ENCODE results near the gene PMPCA.

The PMPCA gene

DNA sequence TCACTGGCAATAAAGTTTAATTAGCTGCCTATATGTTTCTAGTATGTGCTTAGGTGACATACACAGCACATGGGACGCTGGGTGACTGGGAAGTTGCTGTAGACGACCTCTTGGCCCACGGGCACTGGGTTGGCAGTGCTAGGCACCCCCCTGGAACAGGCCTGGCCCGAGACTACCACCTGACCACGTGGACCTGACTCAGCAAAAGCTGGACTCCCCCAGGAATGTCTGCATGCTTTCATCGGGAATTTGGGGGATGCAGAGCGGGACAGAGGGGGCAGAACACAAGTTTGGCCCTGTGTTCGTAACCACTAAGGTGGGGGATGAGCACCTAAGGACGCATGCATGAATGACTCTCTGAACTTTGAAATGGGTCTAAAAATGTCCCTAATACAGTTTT lies 45.8 kb downstream of the PMPCA start:
- DNase-seq (ENCODE audit: low spot score) = no peak

DNA sequence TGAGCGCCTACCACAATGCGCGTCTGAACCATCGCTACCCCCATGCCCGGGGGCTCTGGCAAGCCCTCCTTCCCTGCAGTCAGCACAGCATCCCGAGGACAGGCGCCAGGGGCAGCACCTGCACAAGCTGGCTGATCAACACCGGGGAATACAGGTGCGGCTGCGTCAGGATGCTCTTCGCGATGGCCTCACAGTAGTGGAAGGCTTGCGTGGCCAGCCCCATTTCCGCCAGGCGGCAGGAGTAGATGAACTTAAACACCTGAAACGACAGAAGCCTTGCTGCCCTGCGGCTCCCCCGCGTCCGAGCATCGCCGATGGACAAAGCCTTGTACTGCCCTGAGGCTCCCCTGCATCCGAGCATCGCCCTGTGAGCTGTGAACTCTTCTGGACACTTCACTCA lies 46.9 kb downstream of the PMPCA start:
- DNase-seq (ENCODE audit: low spot score) = no peak

DNA sequence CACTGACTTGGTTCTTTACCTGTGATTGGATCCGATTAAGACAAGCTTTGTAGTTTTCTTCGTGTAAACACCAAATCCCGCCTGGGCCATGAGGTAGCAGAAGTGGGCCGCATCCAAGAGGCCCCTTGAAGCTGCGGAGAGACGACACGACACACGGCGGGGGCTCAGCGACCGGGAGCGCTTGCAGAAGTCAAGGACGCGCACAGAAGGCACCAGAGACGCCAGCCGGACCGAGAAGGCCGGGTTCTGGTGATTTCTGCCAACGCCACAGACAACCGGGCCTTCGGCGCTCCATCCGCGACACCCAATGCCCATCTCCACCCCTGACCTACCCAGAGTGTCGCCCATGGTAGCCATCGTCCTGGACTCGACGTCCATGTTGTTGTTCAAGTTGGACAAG lies 49.0 kb downstream of the PMPCA start:
- DNase-seq (ENCODE audit: low spot score) = no peak

DNA sequence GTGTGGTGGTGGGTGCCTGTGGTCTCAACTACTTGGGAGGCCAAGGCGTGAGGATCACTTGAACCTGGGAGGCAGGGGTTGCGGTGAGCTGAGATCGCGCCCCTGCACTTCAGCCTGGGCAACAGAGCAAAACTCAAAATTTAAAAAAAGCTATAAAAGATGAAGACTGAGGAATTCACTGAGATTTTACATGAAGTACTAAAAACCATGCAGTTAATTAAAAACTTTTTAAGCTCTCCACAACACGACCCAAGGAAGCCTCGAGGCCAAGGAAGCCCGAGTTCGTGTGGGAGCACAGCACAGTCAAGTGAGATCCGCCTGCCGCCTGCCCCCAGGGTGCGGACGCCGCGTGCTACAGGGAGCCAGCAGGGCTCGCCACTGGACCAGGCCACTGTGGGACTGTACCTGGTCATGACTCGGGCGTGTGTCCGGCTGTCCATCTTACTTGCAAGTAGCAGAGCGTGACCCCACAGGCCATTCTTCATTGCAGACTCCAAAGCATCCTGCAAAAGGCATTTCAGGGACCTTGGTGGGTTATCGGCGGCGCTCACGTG lies 50.4 kb downstream of the PMPCA start:
- no peak for DNase-seq (ENCODE audit: low spot score)

DNA sequence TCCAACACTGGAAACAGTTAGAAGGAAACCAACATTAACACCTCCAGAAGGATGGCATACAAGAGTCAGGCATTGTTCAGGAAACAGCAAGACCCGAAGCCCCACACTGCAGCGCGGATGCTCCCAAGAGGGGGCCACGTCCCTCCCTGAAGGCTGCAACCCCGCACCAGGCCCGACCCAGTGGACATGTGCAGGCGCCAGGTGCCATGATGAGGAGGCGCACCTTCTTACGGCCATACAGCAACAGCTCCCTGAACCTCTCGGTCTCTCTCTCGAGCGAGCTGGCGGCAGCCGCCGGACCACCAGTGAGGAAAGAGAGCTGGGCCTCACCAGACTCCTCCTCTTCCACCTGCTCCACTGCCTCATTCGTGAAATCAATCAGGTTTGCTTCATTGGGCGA lies 52.2 kb downstream of the PMPCA start:
- DNase-seq (ENCODE audit: low spot score) = no peak

DNA sequence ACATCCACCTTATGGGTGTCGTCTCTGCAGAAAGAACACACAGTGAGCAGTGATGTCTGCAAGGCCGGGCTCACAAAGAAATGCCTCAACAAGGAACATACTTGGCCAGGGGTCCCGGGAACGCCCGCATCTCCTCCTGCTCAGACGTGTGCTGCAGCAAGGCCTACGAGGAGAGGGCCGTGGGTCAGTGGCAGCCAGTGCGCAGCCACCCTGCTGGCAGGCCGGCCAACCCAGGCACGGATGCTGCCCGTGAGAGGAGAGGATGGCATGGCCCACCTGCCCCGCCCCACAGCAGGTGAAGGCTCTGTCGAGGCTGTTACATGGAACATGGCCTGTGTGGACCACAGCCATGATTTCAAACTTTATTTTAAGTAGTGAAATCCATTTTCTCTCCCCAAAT lies 53.1 kb downstream of the PMPCA start:
- no peak for DNase-seq (ENCODE audit: low spot score)

DNA sequence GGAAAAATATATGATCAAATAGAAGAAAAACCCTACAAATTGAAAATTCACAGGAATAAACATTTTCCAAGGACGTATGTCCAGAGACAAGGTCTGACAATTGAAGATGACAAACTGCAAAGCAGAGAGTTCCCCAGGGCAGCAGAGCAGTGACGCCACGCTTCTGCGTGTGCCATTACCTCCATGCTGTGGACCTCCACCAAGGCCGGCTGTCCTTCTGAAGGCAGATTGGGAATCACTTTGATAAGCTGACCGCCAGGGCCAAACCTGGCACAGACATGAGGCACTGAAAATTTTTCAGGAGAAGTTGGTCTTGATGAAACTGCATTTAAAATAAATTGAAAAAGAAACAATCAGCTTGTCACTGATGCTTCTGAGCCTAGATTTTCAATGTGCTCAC lies 53.8 kb downstream of the PMPCA start:
- DNase-seq (ENCODE audit: low spot score) = no peak

DNA sequence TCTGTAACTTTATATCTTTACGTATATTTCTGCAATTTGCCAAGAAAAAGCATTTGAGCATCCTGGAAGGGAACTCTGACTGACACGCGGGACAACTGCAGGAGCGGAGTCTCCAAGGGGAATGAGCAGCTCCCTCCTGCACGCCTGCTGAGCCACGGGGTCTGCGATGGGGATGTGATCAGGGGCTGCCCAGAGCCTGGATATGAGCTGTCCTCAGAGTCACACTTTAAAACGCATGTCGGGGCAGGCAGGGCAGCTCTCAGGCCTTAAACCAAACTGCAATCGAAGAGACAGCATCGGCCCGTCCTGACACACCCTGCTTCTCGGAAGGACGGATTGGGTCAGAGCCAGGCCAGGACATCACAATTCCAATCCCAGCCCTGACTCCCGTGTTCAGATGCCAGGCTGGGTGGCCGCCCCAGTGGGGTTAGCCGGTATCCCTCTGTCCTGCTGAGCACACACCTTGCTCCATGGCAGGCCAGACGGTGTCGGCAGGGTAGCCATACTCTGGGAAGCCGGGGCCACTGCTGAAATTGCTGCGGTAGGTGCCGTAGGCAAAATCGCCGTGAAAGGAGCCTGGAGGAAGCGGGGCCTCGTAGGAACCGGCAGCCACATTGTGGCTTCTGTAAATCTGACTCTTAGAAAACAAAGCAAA lies 55.2 kb downstream of the PMPCA start:
- no peak for DNase-seq (ENCODE audit: low spot score)

DNA sequence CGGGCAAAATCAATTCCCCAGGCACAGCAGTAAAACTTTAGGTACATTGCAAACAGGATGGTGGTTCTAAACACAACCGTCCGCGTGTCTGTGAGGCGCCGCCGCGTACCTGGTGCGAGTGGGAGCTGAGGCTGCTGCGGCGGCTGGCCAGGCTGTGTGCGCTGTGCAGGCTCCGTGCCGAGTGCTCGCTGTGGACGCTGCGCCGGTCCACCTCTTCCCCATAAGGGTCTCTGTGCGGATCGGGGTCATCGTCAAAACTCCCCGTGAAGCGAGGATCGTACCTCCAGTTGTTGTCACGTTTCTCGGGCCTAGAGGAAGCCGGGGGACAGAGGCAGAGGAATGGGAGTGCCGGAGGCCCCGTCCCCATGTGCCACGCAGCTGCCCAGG lies 55.7 kb downstream of the PMPCA start:
- no peak for DNase-seq (ENCODE audit: low spot score)

DNA sequence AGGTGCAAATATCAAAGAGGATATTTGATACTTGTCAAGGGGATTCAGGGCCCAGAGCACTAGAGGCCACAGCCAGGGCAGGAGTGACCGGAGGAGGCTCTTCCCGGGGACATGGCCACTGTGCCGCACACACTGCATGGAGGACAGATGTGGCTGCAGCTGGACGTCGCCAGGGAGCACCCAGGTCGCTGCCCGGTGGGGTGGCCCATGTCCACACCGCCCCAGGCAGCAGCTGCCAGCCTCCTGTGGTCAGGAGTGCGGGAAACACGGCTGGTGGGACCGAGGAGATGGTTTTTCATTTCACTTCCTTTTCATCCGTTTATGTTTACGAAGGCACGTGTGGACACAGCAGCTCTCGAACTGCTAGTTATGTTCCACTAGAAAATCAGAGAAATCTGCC lies 57.3 kb downstream of the PMPCA start:
- DNase-seq (ENCODE audit: low spot score) = no peak

DNA sequence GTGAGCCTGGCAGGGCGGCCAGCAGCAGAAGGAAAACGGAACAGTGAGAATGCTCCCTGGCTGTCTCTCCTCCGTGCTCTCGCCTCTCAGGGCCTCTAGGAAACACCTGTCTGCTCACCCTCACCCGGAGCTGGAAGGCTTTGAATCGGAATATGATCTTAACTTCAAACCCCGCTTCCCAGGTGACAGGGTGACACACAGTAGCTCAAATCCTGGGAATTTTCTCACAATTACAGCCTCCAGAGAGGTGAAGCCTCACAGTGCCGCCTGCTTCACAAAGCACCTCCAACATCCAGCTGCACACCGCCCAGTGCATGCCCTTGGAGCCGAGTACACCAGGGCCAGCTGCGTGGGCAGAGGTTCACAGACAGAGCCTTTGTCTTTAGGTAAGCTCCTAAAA lies 59.9 kb downstream of the PMPCA start:
- no peak for DNase-seq (ENCODE audit: low spot score)

DNA sequence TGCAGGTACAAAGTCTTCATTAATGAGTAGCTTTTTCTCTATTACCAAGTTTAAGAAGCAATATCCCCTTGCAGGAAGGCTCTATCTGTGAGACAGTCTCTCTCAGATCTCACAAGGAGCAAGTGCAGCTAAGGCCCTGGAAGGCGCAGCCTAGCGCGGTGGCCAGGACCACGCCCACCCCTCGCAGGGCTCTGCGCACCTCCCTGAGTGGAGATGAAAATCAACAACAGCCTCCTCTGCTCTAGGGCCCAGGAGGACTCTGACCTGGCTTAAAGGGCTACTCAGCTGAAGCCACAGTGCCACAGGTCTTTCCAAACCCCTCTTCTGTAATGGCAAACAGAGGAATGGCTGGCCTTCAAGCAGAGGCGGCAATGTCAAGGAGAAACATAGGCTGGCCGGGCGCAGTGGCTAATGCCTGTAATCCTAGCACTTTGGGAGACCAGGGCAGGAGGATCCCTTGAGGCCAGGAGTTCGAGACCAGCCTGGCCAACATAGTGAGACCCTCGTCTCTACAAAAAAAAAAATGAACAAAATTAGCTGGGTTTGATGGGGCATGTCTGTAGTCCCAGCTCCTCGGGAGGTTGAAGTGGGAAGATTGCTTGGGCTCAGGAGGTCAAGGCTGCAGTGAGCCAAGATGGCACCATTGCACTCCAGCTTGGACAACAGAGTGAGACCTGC lies 60.5 kb downstream of the PMPCA start:
- no peak for DNase-seq (ENCODE audit: low spot score)

DNA sequence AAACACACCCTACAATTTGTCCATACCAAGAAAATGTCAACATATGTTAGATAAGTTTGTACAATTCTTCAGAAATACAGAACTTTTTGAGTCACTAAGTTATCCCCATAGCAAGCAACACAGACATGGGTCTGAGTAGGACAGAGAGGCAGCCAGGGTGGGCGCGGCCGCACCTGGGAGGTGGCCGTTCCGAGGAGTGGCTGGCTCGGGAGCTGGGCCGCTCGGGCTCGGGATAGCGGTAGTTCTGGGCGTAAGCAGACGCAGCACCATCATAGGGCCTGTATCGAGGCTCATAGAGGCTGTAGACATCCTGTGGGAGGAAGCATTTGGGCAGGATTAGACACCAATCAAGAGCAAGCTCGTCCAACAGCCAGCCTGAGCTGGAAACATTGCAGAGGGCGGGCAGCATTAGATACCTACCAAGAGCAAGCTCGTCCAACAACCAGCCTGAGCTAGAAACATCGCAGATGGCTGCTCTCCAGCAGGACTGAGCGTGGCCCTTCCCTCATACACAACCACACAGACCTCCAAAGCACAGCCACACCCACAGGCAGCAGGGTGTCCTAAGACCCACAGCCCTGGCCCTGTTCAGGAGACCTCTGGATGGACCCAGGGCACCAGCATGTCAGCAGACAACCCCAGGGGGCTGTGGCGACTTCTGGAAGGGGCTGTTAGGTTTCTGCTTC lies 61.5 kb downstream of the PMPCA start:
- DNase-seq (ENCODE audit: low spot score) = no peak

DNA sequence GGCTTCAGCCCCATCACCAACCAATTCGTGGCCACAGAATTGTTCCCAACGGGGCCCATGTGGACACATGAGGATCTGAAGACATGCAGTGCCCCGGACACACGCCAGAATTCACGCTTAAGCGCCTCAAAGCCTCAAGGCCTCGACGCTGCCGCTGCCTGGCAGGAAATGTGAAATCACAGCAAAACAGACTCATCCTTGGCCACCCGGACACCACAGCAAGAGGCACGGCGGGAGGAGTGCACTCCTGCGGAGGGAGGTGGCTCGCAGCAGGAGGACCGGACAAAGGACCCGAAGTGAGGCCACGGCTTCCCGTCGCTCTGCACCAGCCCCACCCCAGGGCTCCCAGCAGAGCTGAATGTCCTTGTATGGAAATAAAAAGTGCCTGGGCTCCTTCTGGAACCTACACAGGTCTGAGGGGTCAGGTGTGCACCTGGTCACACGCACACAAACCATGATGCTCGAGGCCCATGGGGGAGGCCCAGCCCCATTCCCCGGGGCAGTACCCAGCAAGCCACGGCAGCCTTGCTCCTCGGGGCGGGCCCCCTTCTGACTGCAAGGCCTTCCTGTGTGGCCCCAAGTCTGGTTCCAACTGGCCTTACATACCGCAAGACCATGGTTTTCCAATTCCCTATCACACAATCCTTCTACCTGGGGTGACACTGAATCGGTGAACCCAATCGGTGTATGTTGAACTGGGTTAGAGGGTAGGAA lies 62.3 kb downstream of the PMPCA start:
- DNase-seq (ENCODE audit: low spot score) = no peak

DNA sequence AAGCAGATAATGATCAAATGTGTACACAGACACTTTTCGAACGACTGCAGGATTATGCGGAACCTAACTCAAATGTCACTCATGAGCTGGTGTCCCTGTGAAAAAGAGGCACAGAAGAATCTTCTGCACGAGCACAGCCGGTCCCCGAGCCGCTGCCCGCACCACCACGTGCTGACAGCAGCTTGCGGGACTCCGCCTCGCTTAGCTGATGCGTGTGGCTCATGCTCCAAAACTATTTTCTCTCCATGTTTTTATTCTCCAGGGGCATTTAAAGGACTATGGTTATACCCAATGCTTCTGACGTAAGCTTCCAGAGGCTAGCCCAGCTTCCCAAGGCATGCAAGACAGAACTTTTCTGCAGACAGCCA lies 62.9 kb downstream of the PMPCA start:
- no peak for DNase-seq (ENCODE audit: low spot score)
